Astrocyte (in vitro differentiated cells and primary cell): ENCODE data around the gene MRRF.

ENCODE experiments used
- CTCF ChIP-seq: IDR thresholded peaks from 2 replicates; pipeline ENCODE4 v1.5.1; 2011; ENCODE audit warnings: low read depth, mild to moderate bottlenecking, inconsistent platforms, low read length, moderate library complexity; ENCODE audit not compliant: insufficient read depth
- EZH2 ChIP-seq: IDR thresholded peaks from 2 replicates; pipeline ENCODE4 v1.6.1; 2012; ENCODE audit warnings: mild to moderate bottlenecking, low read length, inconsistent platforms; ENCODE audit not compliant: insufficient read depth

- no peak for TF ChIP-seq CTCF
- TF ChIP-seq EZH2, result no peak
These were observed 29.8 kb downstream of the MRRF start for GRCh38 chr9:122294531-122294930.
